SK-N-MC (cell line): ENCODE data around the gene IMPA2.

Source experiments
- EZH2 ChIP-seq: fragments of 200-600 bp; sonication (generic); IDR thresholded peaks from one replicate; pipeline ENCODE4 v1.6.1; 2017; ENCODE audit warnings: antibody characterized with exemption
- POLR2AphosphoS5 ChIP-seq: IDR thresholded peaks from 2 replicates; pipeline ENCODE4 v1.6.1; 2012; ENCODE audit warnings: mild to moderate bottlenecking, low read depth, low read length, borderline replicate concordance

DNA sequence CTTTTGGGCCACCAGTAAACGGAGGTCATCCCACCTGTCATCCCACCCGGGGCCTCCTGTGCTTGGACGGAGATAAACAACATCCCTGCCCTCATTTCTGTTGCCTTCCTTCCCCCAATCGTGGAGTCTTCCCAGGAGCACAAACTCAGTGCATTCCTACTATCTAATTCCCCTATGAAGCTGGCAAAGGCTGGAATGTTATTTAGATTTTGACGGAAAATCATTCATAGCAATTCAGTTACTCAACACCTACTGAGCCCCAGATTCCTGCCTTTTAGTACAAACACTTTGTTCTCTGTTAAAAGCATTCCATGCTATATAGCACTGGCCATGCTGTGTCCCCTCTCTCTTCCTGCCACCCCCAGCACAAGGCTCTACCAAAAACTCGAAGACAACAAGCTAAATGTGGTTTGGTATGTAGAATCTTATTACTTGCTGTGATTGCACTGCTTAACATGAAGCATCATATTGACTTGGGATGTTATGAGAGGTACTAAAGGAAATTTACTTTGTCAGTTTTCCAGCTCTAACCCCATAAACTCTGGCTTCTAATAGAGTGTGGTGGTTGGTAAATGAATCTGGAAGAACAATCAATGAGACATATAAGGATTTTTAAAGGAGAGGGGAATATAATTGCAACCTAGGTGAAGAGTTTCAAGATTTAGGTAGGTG lies 32.3 kb upstream of the IMPA2 start:
- TF ChIP-seq EZH2 (no peak), POLR2AphosphoS5 (no peak)
